Fibroblast of upper back skin (primary cell): ENCODE data around the gene RBM7.

Experiments
- DNase-seq: peaks from one replicate; pipeline ENCODE4 v3.0.0-alpha.2; 2013

Gene RBM7

DNA sequence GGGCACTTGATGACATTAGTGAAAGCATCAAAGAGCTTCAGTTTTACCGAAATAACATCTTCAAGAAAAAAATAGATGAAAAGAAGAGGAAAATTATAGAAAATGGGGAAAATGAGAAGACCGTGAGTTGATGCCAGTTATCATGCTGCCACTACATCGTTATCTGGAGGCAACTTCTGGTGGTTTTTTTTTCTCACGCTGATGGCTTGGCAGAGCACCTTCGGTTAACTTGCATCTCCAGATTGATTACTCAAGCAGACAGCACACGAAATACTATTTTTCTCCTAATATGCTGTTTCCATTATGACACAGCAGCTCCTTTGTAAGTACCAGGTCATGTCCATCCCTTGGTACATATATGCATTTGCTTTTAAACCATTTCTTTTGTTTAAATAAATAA is 49.4 kb downstream of the RBM7 start:
- DNase-seq = no peak

GRCh38 chr11:114452399-114452798 is 51.9 kb downstream of the RBM7 start:
- DNase-seq = no peak
